HEK293 (cell line): ENCODE results near the gene CNPPD1.

Experiments
- CTCF ChIA-PET: fragments of 350-600 bp; formaldehyde crosslinking; extraction: SDS; loops from one replicate; lab custom pipeline; 2021; ENCODE audit warnings: antibody characterized with exemption; lab: Yijun Ruan, JAX
- POLR2A ChIA-PET: fragments of 300-600 bp; formaldehyde crosslinking; extraction: SDS; loops from one replicate; lab custom pipeline; 2020; ENCODE audit warnings: antibody characterized with exemption, inconsistent platforms; lab: Yijun Ruan, JAX
- H3K27ac ChIP-seq: fragments of 200-500 bp; sonication (Bioruptor generic); 2 replicates; pipeline ENCODE4 v1.5.1; 2014; ENCODE audit warnings: low read depth, low read length, control low read depth, inconsistent platforms; ENCODE audit errors: extremely low read depth
- H3K36me3 ChIP-seq, 2 experiments: fragments of 200-500 bp in 1 of 2; sonication (Bioruptor generic) in 1 of 2; 1 replicate in 1 of 2; 2 replicates in 1 of 2; pipeline ENCODE4 v1.5.1; 2014 to 2017; ENCODE audit warnings: inconsistent platforms in 2 of 2, low read length in 2 of 2; ENCODE audit not compliant: control insufficient read depth in 2 of 2, insufficient read depth in 1 of 2
- H3K4me1 ChIP-seq: fragments of 200-500 bp; sonication (Bioruptor generic); 2 replicates; pipeline ENCODE4 v1.5.1; 2014; ENCODE audit warnings: mild to moderate bottlenecking, low read length, inconsistent platforms; ENCODE audit not compliant: control insufficient read depth, insufficient read depth
- H3K4me3 ChIP-seq: 2 replicates; pipeline ENCODE4 v1.5.1; 2011; ENCODE audit warnings: low read depth, mild to moderate bottlenecking, control low read depth, low read length, moderate library complexity
- H3K9me3 ChIP-seq: fragments of 200-500 bp; sonication (Bioruptor generic); 2 replicates; pipeline ENCODE4 v1.5.1; 2014; ENCODE audit warnings: low read depth, low read length, inconsistent platforms; ENCODE audit not compliant: control insufficient read depth, insufficient read depth
- ZNF132 ChIP-seq: fragments of 450-650 bp; formaldehyde crosslinking; IDR thresholded peaks from 2 replicates; pipeline ENCODE4 v1.5.1; 2017; ENCODE audit warnings: missing biosample characterization, missing genetic modification characterization, borderline replicate concordance
- ZNF2 ChIP-seq: fragments of 450-650 bp; formaldehyde crosslinking; IDR thresholded peaks from 2 replicates; pipeline ENCODE4 v1.5.1; 2016; ENCODE audit warnings: missing biosample characterization, missing genetic modification characterization
- ZNF366 ChIP-seq: fragments of 450-650 bp; formaldehyde crosslinking; conservative IDR thresholded peaks from 2 replicates; pipeline ENCODE4 v1.5.1; 2016; ENCODE audit warnings: missing biosample characterization, missing genetic modification characterization
- ZNF558 ChIP-seq: fragments of 450-650 bp; formaldehyde crosslinking; IDR thresholded peaks from 2 replicates; pipeline ENCODE4 v1.5.1; 2016; ENCODE audit warnings: missing biosample characterization, missing genetic modification characterization
- ZNF623 ChIP-seq: fragments of 450-650 bp; formaldehyde crosslinking; IDR thresholded peaks from 2 replicates; pipeline ENCODE4 v1.5.1; 2016; ENCODE audit warnings: missing biosample characterization, missing genetic modification characterization
- TF ChIP-seq, protein P1 (sequence below): sonication (generic); formaldehyde crosslinking; IDR thresholded peaks from 2 replicates; pipeline ENCODE4 v1.8.1; 2022; ENCODE audit warnings: mild to moderate bottlenecking, moderate library complexity, missing genetic modification reagents
- TF ChIP-seq, protein P2 (sequence below): fragments of 450-650 bp; formaldehyde crosslinking; IDR thresholded peaks from 2 replicates; pipeline ENCODE4 v1.5.0; 2017; ENCODE audit warnings: missing biosample characterization, missing genetic modification characterization, borderline replicate concordance
- TF ChIP-seq, protein P3 (sequence below): fragments of 450-650 bp; formaldehyde crosslinking; IDR thresholded peaks from 2 replicates; pipeline ENCODE4 v1.5.1; 2016; ENCODE audit warnings: missing biosample characterization, missing genetic modification characterization
- TF ChIP-seq, protein P4 (sequence below): fragments of 450-650 bp; formaldehyde crosslinking; IDR thresholded peaks from 2 replicates; pipeline ENCODE4 v1.5.1; 2016; ENCODE audit warnings: missing biosample characterization, missing genetic modification characterization
- TF ChIP-seq, protein P5 (sequence below): fragments of 450-650 bp; formaldehyde crosslinking; IDR thresholded peaks from 2 replicates; pipeline ENCODE4 v1.5.1; 2017; ENCODE audit warnings: missing biosample characterization, missing genetic modification characterization
- TF ChIP-seq, protein P6 (sequence below): fragments of 450-650 bp; formaldehyde crosslinking; IDR thresholded peaks from 2 replicates; pipeline ENCODE4 v1.5.1; 2017; ENCODE audit warnings: missing biosample characterization, missing genetic modification characterization

The CNPPD1 gene

DNA sequence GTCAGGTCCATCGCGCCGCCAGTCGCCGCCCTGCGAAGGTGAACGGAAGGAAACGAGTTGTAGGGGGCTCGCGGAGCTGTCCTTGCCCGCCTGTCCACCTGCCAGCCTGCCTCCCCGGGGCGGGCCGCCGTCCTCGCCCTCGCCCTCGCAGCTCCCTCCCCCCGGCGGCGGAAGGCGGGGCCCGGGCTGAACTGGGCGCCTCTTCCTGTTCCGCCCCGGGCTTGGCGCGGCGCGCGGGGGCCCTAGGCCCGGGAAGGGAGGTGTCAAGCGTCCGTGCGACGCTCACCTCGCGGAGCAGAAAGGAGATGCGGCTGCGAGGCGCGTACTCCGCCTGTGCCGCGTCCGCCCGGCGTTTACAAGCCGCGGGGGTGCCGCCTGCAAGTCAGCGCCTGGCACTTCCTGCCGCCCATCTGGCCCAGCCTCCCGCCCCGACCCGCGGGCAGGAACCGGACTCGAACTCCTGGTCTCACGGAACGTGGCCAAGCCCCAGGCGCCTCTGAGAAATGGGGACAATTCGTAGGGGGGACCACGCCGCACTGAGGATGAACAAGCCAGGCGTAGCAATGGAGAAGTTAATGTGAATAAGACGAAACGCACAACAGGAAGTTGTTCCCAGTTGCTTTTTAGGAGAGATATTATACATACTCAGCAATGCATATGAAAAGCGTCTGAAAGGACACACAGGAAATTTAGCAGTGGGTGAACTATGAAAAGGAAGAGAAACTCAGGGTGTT is at the start of gene CNPPD1 (continued):
- TF ChIP-seq, protein P1, sequence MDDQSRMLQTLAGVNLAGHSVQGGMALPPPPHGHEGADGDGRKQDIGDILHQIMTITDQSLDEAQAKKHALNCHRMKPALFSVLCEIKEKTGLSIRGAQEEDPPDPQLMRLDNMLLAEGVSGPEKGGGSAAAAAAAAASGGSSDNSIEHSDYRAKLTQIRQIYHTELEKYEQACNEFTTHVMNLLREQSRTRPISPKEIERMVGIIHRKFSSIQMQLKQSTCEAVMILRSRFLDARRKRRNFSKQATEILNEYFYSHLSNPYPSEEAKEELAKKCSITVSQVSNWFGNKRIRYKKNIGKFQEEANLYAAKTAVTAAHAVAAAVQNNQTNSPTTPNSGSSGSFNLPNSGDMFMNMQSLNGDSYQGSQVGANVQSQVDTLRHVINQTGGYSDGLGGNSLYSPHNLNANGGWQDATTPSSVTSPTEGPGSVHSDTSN (CRISPR knock-in tag) = no peak; the same call in 1 of the 2 replicates
- TF ChIP-seq, protein P2, sequence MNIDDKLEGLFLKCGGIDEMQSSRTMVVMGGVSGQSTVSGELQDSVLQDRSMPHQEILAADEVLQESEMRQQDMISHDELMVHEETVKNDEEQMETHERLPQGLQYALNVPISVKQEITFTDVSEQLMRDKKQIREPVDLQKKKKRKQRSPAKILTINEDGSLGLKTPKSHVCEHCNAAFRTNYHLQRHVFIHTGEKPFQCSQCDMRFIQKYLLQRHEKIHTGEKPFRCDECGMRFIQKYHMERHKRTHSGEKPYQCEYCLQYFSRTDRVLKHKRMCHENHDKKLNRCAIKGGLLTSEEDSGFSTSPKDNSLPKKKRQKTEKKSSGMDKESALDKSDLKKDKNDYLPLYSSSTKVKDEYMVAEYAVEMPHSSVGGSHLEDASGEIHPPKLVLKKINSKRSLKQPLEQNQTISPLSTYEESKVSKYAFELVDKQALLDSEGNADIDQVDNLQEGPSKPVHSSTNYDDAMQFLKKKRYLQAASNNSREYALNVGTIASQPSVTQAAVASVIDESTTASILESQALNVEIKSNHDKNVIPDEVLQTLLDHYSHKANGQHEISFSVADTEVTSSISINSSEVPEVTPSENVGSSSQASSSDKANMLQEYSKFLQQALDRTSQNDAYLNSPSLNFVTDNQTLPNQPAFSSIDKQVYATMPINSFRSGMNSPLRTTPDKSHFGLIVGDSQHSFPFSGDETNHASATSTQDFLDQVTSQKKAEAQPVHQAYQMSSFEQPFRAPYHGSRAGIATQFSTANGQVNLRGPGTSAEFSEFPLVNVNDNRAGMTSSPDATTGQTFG = no peak
- no peak for TF ChIP-seq ZNF558 (tag by site-specific recombination)
- TF ChIP-seq, protein P3, sequence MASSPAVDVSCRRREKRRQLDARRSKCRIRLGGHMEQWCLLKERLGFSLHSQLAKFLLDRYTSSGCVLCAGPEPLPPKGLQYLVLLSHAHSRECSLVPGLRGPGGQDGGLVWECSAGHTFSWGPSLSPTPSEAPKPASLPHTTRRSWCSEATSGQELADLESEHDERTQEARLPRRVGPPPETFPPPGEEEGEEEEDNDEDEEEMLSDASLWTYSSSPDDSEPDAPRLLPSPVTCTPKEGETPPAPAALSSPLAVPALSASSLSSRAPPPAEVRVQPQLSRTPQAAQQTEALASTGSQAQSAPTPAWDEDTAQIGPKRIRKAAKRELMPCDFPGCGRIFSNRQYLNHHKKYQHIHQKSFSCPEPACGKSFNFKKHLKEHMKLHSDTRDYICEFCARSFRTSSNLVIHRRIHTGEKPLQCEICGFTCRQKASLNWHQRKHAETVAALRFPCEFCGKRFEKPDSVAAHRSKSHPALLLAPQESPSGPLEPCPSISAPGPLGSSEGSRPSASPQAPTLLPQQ (tag by site-specific recombination) = peak; percentile 48; the same call in 1 of the 2 replicates

DNA sequence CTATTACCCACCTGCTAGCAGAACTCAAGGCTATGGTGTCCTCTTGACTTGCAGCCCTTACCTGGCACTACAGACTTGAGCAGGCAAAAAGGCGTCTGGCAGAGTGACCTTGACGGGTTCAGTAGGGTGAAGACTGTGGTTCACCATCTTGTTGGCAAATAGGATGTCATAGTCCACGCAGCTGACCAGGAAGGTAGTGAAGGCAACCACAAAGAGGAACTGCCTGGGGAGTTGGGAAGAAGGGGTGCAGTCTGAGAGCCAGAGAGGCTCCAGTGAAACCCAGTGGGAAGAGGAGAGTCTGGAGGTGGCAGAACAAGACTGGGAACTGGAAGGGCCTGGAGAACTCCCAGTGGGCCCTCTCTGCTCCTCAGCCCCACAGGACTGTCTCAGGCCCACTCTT is 48.6 kb upstream of the CNPPD1 start:
- POLR2A ChIA-PET = interaction anchor here (1.1 kb wide), 1 partner anchor 18 kb away, joined by 3 read pairs; no protein-coding TSS in a partner anchor
- H3K27ac ChIP-seq = no peak overlapping the region
- TF ChIP-seq, protein P4, sequence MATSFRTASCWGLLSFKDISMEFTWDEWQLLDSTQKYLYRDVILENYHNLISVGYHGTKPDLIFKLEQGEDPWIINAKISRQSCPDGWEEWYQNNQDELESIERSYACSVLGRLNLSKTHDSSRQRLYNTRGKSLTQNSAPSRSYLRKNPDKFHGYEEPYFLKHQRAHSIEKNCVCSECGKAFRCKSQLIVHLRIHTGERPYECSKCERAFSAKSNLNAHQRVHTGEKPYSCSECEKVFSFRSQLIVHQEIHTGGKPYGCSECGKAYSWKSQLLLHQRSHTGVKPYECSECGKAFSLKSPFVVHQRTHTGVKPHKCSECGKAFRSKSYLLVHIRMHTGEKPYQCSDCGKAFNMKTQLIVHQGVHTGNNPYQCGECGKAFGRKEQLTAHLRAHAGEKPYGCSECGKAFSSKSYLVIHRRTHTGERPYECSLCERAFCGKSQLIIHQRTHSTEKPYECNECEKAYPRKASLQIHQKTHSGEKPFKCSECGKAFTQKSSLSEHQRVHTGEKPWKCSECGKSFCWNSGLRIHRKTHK (tag by site-specific recombination) = no peak
- TF ChIP-seq, all 188 proteins: peak for 0
- no peaks in the 10 kb centered on the region for H3K9me3 ChIP-seq
- H3K36me3 ChIP-seq = peaks cover 11 to 75% of the 10 kb centered on the region in 2 experiments
- H3K4me3 ChIP-seq = no peak overlapping the region
- H3K4me1 ChIP-seq = peaks cover 4% of the 10 kb centered on the region; the same call in 1 of the 2 replicates
- CTCF ChIA-PET = interaction anchor here (9.1 kb wide), 1 partner anchor 72 kb away, joined by 65 read pairs; no protein-coding TSS in a partner anchor

DNA sequence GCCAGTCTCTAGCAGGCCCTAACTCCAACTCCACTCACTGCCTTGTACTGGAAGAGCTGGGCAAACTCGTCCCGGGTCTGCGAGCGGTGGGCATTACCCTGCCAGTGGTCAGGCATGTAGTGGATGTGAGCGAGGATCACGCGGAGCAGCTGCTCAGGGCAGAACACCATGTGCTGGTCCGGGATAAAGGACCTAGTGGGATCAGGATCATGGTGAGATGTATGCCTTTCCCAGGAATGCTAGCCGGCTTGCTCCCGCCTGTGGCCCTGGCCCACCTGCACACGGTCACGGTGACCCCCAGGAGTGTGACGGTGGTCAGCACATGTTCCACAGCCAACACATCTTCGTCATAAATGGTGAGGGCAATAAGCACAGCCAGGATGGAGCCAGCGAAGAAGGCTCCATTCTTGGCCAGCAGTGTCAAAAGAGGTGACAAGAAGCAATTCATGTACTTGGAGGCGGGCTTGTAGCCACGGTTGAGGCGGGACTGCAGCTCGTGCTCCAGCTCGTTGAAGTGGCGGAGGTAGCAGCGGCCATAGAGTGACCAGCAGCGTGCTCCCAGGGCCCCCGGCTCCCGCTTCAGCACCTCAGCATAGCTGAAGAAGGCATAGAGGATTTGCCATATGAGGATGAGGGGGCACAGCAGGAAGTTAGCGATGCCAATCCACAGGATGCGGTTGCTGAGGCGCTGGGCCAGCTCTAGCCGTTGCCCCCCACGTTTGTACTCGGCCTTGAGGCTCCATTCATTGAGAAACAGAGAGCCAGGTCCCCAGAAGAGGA is 47.3 kb upstream of the CNPPD1 start:
- peaks cover 4% of the 10 kb centered on the region; the same call in 1 of the 2 replicates for H3K4me1 ChIP-seq
- peaks cover 11 to 87% of the 10 kb centered on the region in 2 experiments for H3K36me3 ChIP-seq
- no peak overlapping the region for H3K4me3 ChIP-seq
- POLR2A ChIA-PET = no interaction called here
- TF ChIP-seq ZNF366 = no peak
- TF ChIP-seq ZNF2 (tag by site-specific recombination) = no peak
- TF ChIP-seq ZNF623 (tag by site-specific recombination) = no peak
- TF ChIP-seq, protein P5, sequence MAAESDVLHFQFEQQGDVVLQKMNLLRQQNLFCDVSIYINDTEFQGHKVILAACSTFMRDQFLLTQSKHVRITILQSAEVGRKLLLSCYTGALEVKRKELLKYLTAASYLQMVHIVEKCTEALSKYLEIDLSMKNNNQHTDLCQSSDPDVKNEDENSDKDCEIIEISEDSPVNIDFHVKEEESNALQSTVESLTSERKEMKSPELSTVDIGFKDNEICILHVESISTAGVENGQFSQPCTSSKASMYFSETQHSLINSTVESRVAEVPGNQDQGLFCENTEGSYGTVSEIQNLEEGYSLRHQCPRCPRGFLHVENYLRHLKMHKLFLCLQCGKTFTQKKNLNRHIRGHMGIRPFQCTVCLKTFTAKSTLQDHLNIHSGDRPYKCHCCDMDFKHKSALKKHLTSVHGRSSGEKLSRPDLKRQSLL (tag by site-specific recombination) = no peak
- TF ChIP-seq, protein P6, sequence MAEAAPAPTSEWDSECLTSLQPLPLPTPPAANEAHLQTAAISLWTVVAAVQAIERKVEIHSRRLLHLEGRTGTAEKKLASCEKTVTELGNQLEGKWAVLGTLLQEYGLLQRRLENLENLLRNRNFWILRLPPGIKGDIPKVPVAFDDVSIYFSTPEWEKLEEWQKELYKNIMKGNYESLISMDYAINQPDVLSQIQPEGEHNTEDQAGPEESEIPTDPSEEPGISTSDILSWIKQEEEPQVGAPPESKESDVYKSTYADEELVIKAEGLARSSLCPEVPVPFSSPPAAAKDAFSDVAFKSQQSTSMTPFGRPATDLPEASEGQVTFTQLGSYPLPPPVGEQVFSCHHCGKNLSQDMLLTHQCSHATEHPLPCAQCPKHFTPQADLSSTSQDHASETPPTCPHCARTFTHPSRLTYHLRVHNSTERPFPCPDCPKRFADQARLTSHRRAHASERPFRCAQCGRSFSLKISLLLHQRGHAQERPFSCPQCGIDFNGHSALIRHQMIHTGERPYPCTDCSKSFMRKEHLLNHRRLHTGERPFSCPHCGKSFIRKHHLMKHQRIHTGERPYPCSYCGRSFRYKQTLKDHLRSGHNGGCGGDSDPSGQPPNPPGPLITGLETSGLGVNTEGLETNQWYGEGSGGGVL (tag by site-specific recombination) = no peak
- TF ChIP-seq ZNF132 = no peak
- H3K9me3 ChIP-seq = no peaks in the 10 kb centered on the region
- CTCF ChIA-PET = interaction anchor here (9.1 kb wide), 1 partner anchor 73 kb away, joined by 65 read pairs; no protein-coding TSS in a partner anchor
- H3K27ac ChIP-seq = no peak overlapping the region
